ENCODE results near the gene CACNB2. TPM values are rescaled to one million over a fixed set of nuclear protein-coding genes. Genes with fewer than 3 reads are reported as not detected.

CACNB2 gene
- total and polyA plus RNA-seq, 2 donors (not counting 3 experiments of a cell fraction or from before 2014, with no cell fraction given) = not detected

DNA sequence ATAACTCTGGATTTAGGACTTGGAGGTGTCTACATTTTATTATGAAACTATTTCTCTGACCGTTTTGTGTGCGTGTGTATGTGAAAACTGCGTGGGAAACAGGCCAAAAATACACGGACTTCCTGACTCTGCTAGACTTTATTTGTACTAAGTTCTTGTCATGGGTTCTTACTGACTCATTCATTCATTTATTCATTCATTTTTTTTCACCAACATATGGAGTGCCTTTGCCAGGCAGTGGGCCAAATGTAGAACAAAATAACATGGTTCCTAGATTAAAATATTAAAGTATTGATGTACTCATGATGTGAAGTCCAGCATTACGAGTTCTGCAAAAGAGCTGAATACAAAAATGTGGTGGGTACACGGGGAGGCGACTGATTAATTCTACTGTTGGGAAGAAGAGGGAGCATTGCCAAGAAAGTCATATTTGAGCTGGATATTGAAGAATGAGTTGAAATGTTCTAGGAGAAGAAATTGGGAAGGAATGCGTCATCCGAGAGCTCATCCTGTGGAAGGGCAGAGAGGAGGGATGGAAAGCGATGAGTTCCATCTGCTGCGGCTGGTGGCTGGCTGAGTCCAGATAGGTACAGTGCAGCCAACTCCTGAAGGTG lies 24.6 kb downstream of the CACNB2 start:
- Histone ChIP-seq H3K4me2 (ENCODE audit: insufficient read depth, low read length) (no peak overlapping the region), H3K36me3 (ENCODE audit: control insufficient read depth in 2 of 2, extremely low read depth in 1 of 2, insufficient read depth in 2 of 2, low read length in 2 of 2) (no peaks in the 10 kb centered on the region), H3K27ac (ENCODE audit: insufficient read depth, low read depth, low read length) (no peak overlapping the region), H3K9me3 (replicated peaks; ENCODE audit: control insufficient read depth, insufficient read depth, low read length) (no peaks in the 10 kb centered on the region), H3K9ac (replicated peaks; ENCODE audit: extremely low read depth, insufficient read depth, low read length) (no peak overlapping the region), H3K4me1 (ENCODE audit: control insufficient read depth, extremely low read depth, insufficient read depth, low read length) (no peaks in the 10 kb centered on the region), H3K79me2 (ENCODE audit: control insufficient read depth, insufficient read depth, low read length) (no peaks in the 10 kb centered on the region), H3K4me3 (replicated peaks in 1 of 3; ENCODE audit: insufficient read depth in 1 of 3, low read depth in 1 of 3, low read length in 3 of 3) (no peak overlapping the region), H3K27me3 (ENCODE audit: control insufficient read depth in 2 of 2, insufficient read depth in 2 of 2, low read length in 2 of 2) (no peaks in the 10 kb centered on the region), H4K20me1 (replicated peaks; ENCODE audit: control insufficient read depth, extremely low read depth, insufficient read depth, low read length) (no peaks in the 10 kb centered on the region), H2AFZ (ENCODE audit: low read depth, low read length) (no peak overlapping the region), H3K9me1 (replicated peaks; ENCODE audit: control insufficient read depth, extremely low read depth, insufficient read depth, low read length) (no peaks in the 10 kb centered on the region)
- CTCF ChIA-PET = no interaction called here
- POLR2A ChIA-PET = no interaction called here
- intact Hi-C loops (cut with micrococcal nuclease) = no loop called here
- FAIRE-seq (no peak), DNase-seq (ENCODE audit: low read depth, low spot score) (no peak)
- BruUV-seq (replicated peaks) = no TSS peak
- TF ChIP-seq MYC (IDR thresholded peaks at IDR 0.05; ENCODE audit: low read depth, low read length) (no peak), EZH2 (IDR thresholded peaks at IDR 0.05; ENCODE audit: borderline replicate concordance, low read depth, low read length, severe bottlenecking) (no peak), MAX (IDR thresholded peaks at IDR 0.05; ENCODE audit: insufficient read depth, insufficient read length) (no peak), POLR2A (IDR thresholded peaks at IDR 0.05; ENCODE audit: low read depth, low read length) (no peak)
- TF ChIP-seq, protein P1, sequence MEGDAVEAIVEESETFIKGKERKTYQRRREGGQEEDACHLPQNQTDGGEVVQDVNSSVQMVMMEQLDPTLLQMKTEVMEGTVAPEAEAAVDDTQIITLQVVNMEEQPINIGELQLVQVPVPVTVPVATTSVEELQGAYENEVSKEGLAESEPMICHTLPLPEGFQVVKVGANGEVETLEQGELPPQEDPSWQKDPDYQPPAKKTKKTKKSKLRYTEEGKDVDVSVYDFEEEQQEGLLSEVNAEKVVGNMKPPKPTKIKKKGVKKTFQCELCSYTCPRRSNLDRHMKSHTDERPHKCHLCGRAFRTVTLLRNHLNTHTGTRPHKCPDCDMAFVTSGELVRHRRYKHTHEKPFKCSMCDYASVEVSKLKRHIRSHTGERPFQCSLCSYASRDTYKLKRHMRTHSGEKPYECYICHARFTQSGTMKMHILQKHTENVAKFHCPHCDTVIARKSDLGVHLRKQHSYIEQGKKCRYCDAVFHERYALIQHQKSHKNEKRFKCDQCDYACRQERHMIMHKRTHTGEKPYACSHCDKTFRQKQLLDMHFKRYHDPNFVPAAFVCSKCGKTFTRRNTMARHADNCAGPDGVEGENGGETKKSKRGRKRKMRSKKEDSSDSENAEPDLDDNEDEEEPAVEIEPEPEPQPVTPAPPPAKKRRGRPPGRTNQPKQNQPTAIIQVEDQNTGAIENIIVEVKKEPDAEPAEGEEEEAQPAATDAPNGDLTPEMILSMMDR (IDR thresholded peaks at IDR 0.05; ENCODE audit: extremely low read depth in 1 of 2, insufficient read depth in 1 of 2, low read depth in 1 of 2, low read length in 2 of 2) = no peak
- dilution Hi-C loops (cut with MboI; ENCODE audit: extremely low pct_ligation_motif_present, low sequenced_read_pairs) = no loop called here

Data from endothelial cell of umbilical vein (primary cell).